ENCODE results near the gene SLC23A2.

- TF ChIP-seq REST (tag by site-specific recombination; IDR thresholded peaks at IDR 0.05) (no peak), ZNF175 (tag by site-specific recombination; IDR thresholded peaks at IDR 0.05) (no peak), CTCF (tag by site-specific recombination; IDR thresholded peaks at IDR 0.05) (no peak), ZNF629 (tag by site-specific recombination; IDR thresholded peaks at IDR 0.05) (no peak), ZNF596 (tag by site-specific recombination; IDR thresholded peaks at IDR 0.05) (no peak), ZNF785 (tag by site-specific recombination; IDR thresholded peaks at IDR 0.05) (no peak), ZNF426 (tag by site-specific recombination; IDR thresholded peaks at IDR 0.05) (no peak), TCF7L2 (IDR thresholded peaks at IDR 0.05; ENCODE audit: borderline replicate concordance, low read depth, low read length) (no peak), ZNF169 (tag by site-specific recombination; IDR thresholded peaks at IDR 0.05) (no peak), ZNF132 (tag by site-specific recombination; IDR thresholded peaks at IDR 0.05; ENCODE audit: borderline replicate concordance) (no peak), ZNF18 (tag by site-specific recombination; IDR thresholded peaks at IDR 0.05) (no peak), ZNF791 (tag by site-specific recombination; IDR thresholded peaks at IDR 0.05) (no peak), ZNF274 (IDR thresholded peaks at IDR 0.05; ENCODE audit: low read length) (no peak), ZNF274 (tag by site-specific recombination; IDR thresholded peaks at IDR 0.05; ENCODE audit: borderline replicate concordance) (no peak), HOXC10 (CRISPR knock-in tag; IDR thresholded peaks at IDR 0.05) (no peak)
These were observed 164.4 kb downstream of the SLC23A2 start for GRCh38 chr20:4836935-4837334.

All from HEK293 (cell line).